Lung (tissue), 12 donors: ENCODE measurements around the gene TFF3. TPM values are rescaled to one million over a fixed set of nuclear protein-coding genes. Genes with fewer than 3 reads are reported as not detected.

Experiments used
- ATAC-seq: fragments of 200-7000 bp; cut with Tn5 transposase; one replicate; pipeline ENCODE4 v1.9.1; 2020; ENCODE audit warnings: moderate number of reproducible peaks; ENCODE audit not compliant: insufficient read depth, low FRiP score
- DNase-seq, 3 donors: peaks; one replicate each; pipeline ENCODE4 v3.0.0-alpha.2; 2013 to 2017
- H3K27ac ChIP-seq, 2 donors: one replicate each; pipeline ENCODE4 v1.5.1; 2013; ENCODE audit warnings: mild to moderate bottlenecking in 2 of 2, moderate library complexity in 2 of 2, control low read depth in 1 of 2, inconsistent platforms in 1 of 2, low read depth in 1 of 2, low read length in 1 of 2
- H3K27me3 ChIP-seq, 3 donors: one replicate each; pipeline ENCODE4 v1.5.1; 2013; ENCODE audit warnings: low read length in 2 of 3; ENCODE audit not compliant: control insufficient read depth in 3 of 3, insufficient read depth in 3 of 3
- H3K36me3 ChIP-seq, 4 donors: one replicate each; pipeline ENCODE4 v1.5.1; 2013; ENCODE audit warnings: low read length in 4 of 4, mild to moderate bottlenecking in 1 of 4, moderate library complexity in 1 of 4; ENCODE audit not compliant: control insufficient read depth in 4 of 4, insufficient read depth in 4 of 4
- H3K4me1 ChIP-seq, 5 donors: one replicate each; pipeline ENCODE4 v1.5.1; 2013; ENCODE audit warnings: low read length in 5 of 5, mild to moderate bottlenecking in 2 of 5, moderate library complexity in 1 of 5; ENCODE audit not compliant: control insufficient read depth in 5 of 5, insufficient read depth in 5 of 5
- H3K4me3 ChIP-seq: one replicate; pipeline ENCODE4 v1.5.1; 2013; ENCODE audit warnings: mild to moderate bottlenecking, control low read depth, moderate library complexity
- H3K9ac ChIP-seq, 2 donors: one replicate each; pipeline ENCODE4 v1.5.1; 2013; ENCODE audit warnings: low read length in 2 of 2, control low read depth in 1 of 2; ENCODE audit not compliant: insufficient read depth in 1 of 2
- H3K9me3 ChIP-seq, 4 donors: one replicate each; pipeline ENCODE4 v1.5.1; 2013; ENCODE audit warnings: low read length in 3 of 4, mild to moderate bottlenecking in 1 of 4, moderate library complexity in 1 of 4; ENCODE audit not compliant: control insufficient read depth in 4 of 4, insufficient read depth in 3 of 4
- WGBS, 2 donors: extraction: QIAGEN DNeasy Blood & Tissue Kit; methylation state at CpG; one replicate each; pipeline ENCODE4 v1.1.7; 2013; 5-methylcytosine and 5-hydroxymethylcytosine counted together
- polyA plus RNA-seq, 2 donors: library from polyadenylated mRNA; stranded (reverse); fragments of 200-250 nt; gene quantifications; one replicate each; pipeline ENCODE4 v1.2.1, GENCODE V29; 2013
- total RNA-seq, 2 donors: library from RNA; depleted of rRNA in 1 of 2; stranded (reverse); fragments of >200 nt in 1 of 2; gene quantifications; one replicate each; pipeline ENCODE4 v1.2.1, GENCODE V29; 2014 to 2021
- TF ChIP-seq, protein P1 (sequence below): IDR thresholded peaks from 2 replicates; pipeline ENCODE4 v1.5.1; 2012; ENCODE audit warnings: mild to moderate bottlenecking; ENCODE audit errors: control extremely low read depth, extremely low read depth
- donor health status: control.
- donor health status: control.
- donor health status: Bipolar disorder and iron deficiency.
- donor health status: healthy.
- donor health status: DM: yes; HTN: yes; CAD: no.

Gene TFF3
- total and polyA plus RNA-seq, 4 donors: 23.9 to 54.0 (median 34.3) TPM

GRCh38 chr21:42263591-42264131 lies 51.5 kb downstream of the TFF3 start:
- H3K9ac ChIP-seq: no peak overlapping the region
- H3K36me3 ChIP-seq: peaks cover 0 to 4% (median 0%) of the 10 kb centered on the region in 4 donors
- DNase-seq (peak; percentile 54 to 80 (median 56)), ATAC-seq (no peak)
- TF ChIP-seq, protein P1, sequence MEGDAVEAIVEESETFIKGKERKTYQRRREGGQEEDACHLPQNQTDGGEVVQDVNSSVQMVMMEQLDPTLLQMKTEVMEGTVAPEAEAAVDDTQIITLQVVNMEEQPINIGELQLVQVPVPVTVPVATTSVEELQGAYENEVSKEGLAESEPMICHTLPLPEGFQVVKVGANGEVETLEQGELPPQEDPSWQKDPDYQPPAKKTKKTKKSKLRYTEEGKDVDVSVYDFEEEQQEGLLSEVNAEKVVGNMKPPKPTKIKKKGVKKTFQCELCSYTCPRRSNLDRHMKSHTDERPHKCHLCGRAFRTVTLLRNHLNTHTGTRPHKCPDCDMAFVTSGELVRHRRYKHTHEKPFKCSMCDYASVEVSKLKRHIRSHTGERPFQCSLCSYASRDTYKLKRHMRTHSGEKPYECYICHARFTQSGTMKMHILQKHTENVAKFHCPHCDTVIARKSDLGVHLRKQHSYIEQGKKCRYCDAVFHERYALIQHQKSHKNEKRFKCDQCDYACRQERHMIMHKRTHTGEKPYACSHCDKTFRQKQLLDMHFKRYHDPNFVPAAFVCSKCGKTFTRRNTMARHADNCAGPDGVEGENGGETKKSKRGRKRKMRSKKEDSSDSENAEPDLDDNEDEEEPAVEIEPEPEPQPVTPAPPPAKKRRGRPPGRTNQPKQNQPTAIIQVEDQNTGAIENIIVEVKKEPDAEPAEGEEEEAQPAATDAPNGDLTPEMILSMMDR: no peak
- peaks cover 0 to 32% (median 24%) of the 10 kb centered on the region in 5 donors for H3K4me1 ChIP-seq
- 24 to 30% methylated on average over 18 of the region's 18 CpGs for WGBS, 2 donors
- no peaks in the 10 kb centered on the region for H3K9me3 ChIP-seq
- H3K27me3 ChIP-seq: no peaks in the 10 kb centered on the region
- peak overlapping the region; percentile 69 to 89 for H3K27ac ChIP-seq
- no peak overlapping the region for H3K4me3 ChIP-seq

DNA sequence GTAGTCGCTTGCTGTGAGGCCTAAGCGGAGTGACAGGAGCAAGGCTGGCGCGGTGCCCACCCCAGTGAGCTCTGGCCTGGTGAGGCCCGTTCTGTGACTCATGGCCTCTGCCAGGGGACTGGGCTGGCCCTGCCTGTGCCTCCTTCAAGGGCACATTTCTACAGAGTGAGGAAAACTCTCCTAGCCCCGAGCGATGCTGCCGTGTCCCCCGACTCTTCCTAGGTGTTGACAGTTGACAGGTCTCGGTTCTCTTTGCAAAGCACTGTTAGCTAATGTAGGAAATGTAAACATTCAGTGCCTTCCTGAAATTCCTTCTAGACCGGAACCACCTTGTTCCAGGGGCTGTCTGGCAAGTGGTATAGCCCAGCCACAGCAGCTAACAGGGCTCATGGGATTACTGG lies 52.4 kb downstream of the TFF3 start:
- TF ChIP-seq, protein P1: no peak
- Histone ChIP-seq H3K4me3 (no peak overlapping the region), H3K36me3 (peaks cover 0 to 4% (median 0%) of the 10 kb centered on the region in 4 donors), H3K27ac (peak overlapping the region; percentile 13 to 89), H3K9ac (no peak overlapping the region), H3K9me3 (no peaks in the 10 kb centered on the region), H3K4me1 (peaks cover 0 to 27% (median 24%) of the 10 kb centered on the region in 5 donors), H3K27me3 (no peaks in the 10 kb centered on the region)
- 24 to 33% methylated on average over 11 of the region's 11 CpGs for WGBS, 2 donors
- ATAC-seq (peak; percentile 53), DNase-seq (peak in 2 of 3 donors; percentile 56 to 63)

- WGBS, 2 donors: 77 to 84% methylated on average over 7 of the region's 7 CpGs
- no peak overlapping the region for H3K4me3 ChIP-seq
- no peaks in the 10 kb centered on the region for H3K9me3 ChIP-seq
- ATAC-seq (no peak), DNase-seq (no peak)
- H3K36me3 ChIP-seq: peaks cover 0 to 4% (median 0%) of the 10 kb centered on the region in 4 donors
- no peaks in the 10 kb centered on the region for H3K27me3 ChIP-seq
- peaks cover 0 to 27% (median 24%) of the 10 kb centered on the region in 5 donors for H3K4me1 ChIP-seq
- H3K27ac ChIP-seq: peak overlapping the region in 1 of 2 donors; percentile 5
- TF ChIP-seq, protein P1: no peak
- H3K9ac ChIP-seq: no peak overlapping the region
Measured at GRCh38 chr21:42261829-42262200, 53.4 kb downstream of the TFF3 start.

Other genes starting within 250 kb of the TFF3 start
- under 1 TPM in 1 of 2 donors, not detected in 1; 0.28 TPM for gene UMODL1, start 244.1 kb downstream of the TFF3 start, total RNA-seq
- gene UMODL1, start 244.1 kb downstream of the TFF3 start, polyA plus RNA-seq: under 1 TPM; 0.10 to 0.14 TPM
- gene ABCG1, start 96.3 kb downstream of the TFF3 start, total RNA-seq: 10 to 100 TPM; 36.4 to 65.0 TPM
- gene ABCG1, start 96.3 kb downstream of the TFF3 start, polyA plus RNA-seq: 10 to 100 TPM; 11.5 to 33.5 TPM
- not detected for gene TFF2, start 35.6 kb upstream of the TFF3 start, total RNA-seq
- not detected for gene TFF2, start 35.6 kb upstream of the TFF3 start, polyA plus RNA-seq
- gene TFF1, start 51.1 kb upstream of the TFF3 start, total RNA-seq: under 1 TPM in 1 of 2 donors, not detected in 1; 0.83 TPM
- 1 to 10 TPM; 1.2 to 3.8 TPM for gene TFF1, start 51.1 kb upstream of the TFF3 start, polyA plus RNA-seq
- gene TMPRSS3, start 80.6 kb upstream of the TFF3 start, total RNA-seq: 1 to 10 TPM; 2.1 to 7.9 TPM
- gene TMPRSS3, start 80.6 kb upstream of the TFF3 start, polyA plus RNA-seq: 1 to 10 TPM; 3.2 to 5.2 TPM
- under 1 TPM; 0.74 to 0.88 TPM for gene UBASH3A, start 88.5 kb upstream of the TFF3 start, total RNA-seq
- gene UBASH3A, start 88.5 kb upstream of the TFF3 start, polyA plus RNA-seq: under 1 TPM; 0.58 to 0.61 TPM
- gene RSPH1, start 180.8 kb upstream of the TFF3 start, total RNA-seq: 10 to 100 TPM; 30.1 to 46.9 TPM
- 10 to 100 TPM; 17.6 to 25.4 TPM for gene RSPH1, start 180.8 kb upstream of the TFF3 start, polyA plus RNA-seq
- gene SLC37A1, start 198.4 kb upstream of the TFF3 start, total RNA-seq: 10 to 100 TPM; 25.5 to 29.5 TPM
- gene SLC37A1, start 198.4 kb upstream of the TFF3 start, polyA plus RNA-seq: 10 to 100 TPM; 13.3 to 13.6 TPM